DOHH2 (cell line): ENCODE measurements around the gene TAS2R14.

Experiments used
- H3F3A ChIP-seq: fragments of 200-600 bp; sonication (generic), shearing (Covaris generic); 2 replicates; pipeline ENCODE4 v1.6.0; 2016; ENCODE audit warnings: antibody characterized with exemption, mild to moderate bottlenecking; ENCODE audit not compliant: control insufficient read depth, insufficient read depth
- H3K27ac ChIP-seq: fragments of 200-600 bp; sonication (generic); 2 replicates; pipeline ENCODE4 v1.5.1; 2014; ENCODE audit warnings: low read depth, mild to moderate bottlenecking, low read length, moderate library complexity
- H3K27me3 ChIP-seq: fragments of 200-600 bp; sonication (generic); 2 replicates; pipeline ENCODE4 v1.6.1; 2014; ENCODE audit warnings: mild to moderate bottlenecking, low read length, mixed read lengths; ENCODE audit not compliant: control insufficient read depth
- H3K36me3 ChIP-seq: fragments of 200-600 bp; sonication (generic); 2 replicates; pipeline ENCODE4 v1.6.1; 2014; ENCODE audit warnings: mild to moderate bottlenecking, low read length, moderate library complexity, mixed read lengths; ENCODE audit not compliant: control insufficient read depth
- H3K4me1 ChIP-seq: fragments of 200-600 bp; sonication (generic); 2 replicates; pipeline ENCODE4 v1.6.1; 2014; ENCODE audit warnings: mild to moderate bottlenecking, low read length, mixed read lengths; ENCODE audit not compliant: control insufficient read depth
- H3K4me2 ChIP-seq: fragments of 200-600 bp; sonication (generic); 2 replicates; pipeline ENCODE4 v1.6.0; 2014; ENCODE audit warnings: mild to moderate bottlenecking, low read length, moderate library complexity
- H3K4me3 ChIP-seq: fragments of 200-600 bp; sonication (generic); 2 replicates; pipeline ENCODE4 v1.5.1; 2014; ENCODE audit warnings: mild to moderate bottlenecking, low read length, mixed read lengths
- H3K79me2 ChIP-seq: fragments of 200-600 bp; sonication (generic); 2 replicates; pipeline ENCODE4 v1.6.1; 2014; ENCODE audit warnings: mild to moderate bottlenecking, low read length, mixed read lengths; ENCODE audit not compliant: control insufficient read depth
- H3K9me2 ChIP-seq: fragments of 200-600 bp; sonication (generic); replicated peaks from 2 replicates; pipeline ENCODE4 v1.6.1; 2014; ENCODE audit warnings: mild to moderate bottlenecking, low read length, mixed read lengths; ENCODE audit not compliant: control insufficient read depth
- H3K9me3 ChIP-seq: fragments of 200-600 bp; sonication (generic); 2 replicates; pipeline ENCODE4 v1.6.1; 2014; ENCODE audit warnings: antibody characterized with exemption, low read length, mixed read lengths; ENCODE audit not compliant: control insufficient read depth, insufficient read depth
- H4K20me1 ChIP-seq: fragments of 200-600 bp; sonication (generic); 2 replicates; pipeline ENCODE4 v1.6.0; 2014; ENCODE audit warnings: low read depth, mild to moderate bottlenecking, antibody characterized with exemption, low read length, moderate library complexity; ENCODE audit not compliant: control insufficient read depth, insufficient read depth
- EZH2phosphoT487 ChIP-seq: fragments of 200-600 bp; sonication (generic); IDR thresholded peaks from 2 replicates; pipeline ENCODE4 v1.6.1; 2017; ENCODE audit warnings: borderline replicate concordance, mild to moderate bottlenecking, antibody characterized with exemption, low read length, moderate library complexity, mixed read lengths
- TF ChIP-seq, protein P1 (sequence below): fragments of 200-600 bp; sonication (generic); IDR thresholded peaks from one replicate; pipeline ENCODE4 v1.5.1; 2014; ENCODE audit warnings: antibody characterized with exemption, mild to moderate bottlenecking, low read depth, low read length; ENCODE audit not compliant: poor library complexity, severe bottlenecking

TAS2R14 gene

DNA sequence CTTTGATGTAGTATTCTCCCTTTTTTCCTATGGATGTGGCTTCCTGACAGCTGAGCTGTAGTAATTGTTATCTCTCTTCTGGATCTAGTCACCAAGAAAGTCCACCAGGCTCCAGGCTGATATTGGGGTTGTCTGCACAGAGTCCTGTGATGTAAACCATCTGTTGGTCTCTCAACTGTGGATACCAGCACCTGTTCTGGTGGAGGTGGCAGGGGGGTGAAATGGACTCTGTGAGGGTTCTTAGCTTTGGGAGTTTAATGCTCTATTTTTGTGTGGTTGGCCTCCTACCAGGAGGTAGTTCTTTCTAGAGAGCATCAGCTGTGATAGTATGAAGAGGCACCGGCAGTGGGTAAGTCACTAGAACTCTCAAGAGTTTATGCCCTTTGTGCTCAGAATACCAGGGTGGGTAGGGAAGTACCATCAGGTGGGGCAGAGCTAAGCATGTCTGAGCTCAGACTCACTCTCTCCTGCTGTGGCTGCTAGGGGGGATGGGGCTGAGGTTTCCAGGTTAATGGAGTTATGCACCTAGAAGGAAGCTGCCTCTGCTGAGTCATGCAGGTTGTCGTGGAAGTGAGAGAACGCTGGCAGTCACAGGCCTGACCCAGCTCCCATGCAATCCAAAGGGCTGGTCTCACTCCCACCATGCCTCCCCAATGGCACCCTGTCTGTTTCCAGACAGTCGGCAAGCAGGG is 3.0 kb upstream of the TAS2R14 start:
- Histone ChIP-seq H3K4me1 (no peaks in the 10 kb centered on the region), H3K9me3 (no peaks in the 10 kb centered on the region), H3F3A (no peaks in the 10 kb centered on the region), H3K36me3 (no peaks in the 10 kb centered on the region), H3K27ac (no peak overlapping the region), H3K4me3 (no peak overlapping the region), H3K4me2 (no peak overlapping the region), H4K20me1 (no peaks in the 10 kb centered on the region), H3K79me2 (no peaks in the 10 kb centered on the region), H3K9me2 (no peaks in the 10 kb centered on the region), H3K27me3 (no peaks in the 10 kb centered on the region)
- TF ChIP-seq EZH2phosphoT487: no peak
- TF ChIP-seq, protein P1, sequence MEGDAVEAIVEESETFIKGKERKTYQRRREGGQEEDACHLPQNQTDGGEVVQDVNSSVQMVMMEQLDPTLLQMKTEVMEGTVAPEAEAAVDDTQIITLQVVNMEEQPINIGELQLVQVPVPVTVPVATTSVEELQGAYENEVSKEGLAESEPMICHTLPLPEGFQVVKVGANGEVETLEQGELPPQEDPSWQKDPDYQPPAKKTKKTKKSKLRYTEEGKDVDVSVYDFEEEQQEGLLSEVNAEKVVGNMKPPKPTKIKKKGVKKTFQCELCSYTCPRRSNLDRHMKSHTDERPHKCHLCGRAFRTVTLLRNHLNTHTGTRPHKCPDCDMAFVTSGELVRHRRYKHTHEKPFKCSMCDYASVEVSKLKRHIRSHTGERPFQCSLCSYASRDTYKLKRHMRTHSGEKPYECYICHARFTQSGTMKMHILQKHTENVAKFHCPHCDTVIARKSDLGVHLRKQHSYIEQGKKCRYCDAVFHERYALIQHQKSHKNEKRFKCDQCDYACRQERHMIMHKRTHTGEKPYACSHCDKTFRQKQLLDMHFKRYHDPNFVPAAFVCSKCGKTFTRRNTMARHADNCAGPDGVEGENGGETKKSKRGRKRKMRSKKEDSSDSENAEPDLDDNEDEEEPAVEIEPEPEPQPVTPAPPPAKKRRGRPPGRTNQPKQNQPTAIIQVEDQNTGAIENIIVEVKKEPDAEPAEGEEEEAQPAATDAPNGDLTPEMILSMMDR: no peak

DNA sequence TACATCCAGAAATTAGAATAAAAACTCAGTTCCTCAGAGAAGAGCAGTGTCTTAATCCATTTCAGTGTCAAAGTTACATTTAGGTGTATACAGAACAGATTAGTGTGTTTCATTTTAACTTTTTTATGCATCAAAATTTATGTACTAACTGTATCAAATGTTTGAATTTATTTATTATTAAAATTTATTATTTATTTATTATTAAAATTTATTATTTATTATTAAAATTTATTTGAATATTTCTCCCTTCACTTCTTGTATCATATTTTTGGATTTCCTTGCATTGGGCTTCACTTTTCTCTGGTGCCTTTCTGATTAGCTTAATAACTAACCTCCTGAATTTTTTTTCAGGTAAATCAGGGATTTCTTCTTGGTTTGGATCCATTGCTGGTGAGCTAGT is 2.3 kb upstream of the TAS2R14 start:
- Histone ChIP-seq H3K4me2 (no peak overlapping the region), H3K4me1 (no peaks in the 10 kb centered on the region), H3K36me3 (no peaks in the 10 kb centered on the region), H3K79me2 (no peaks in the 10 kb centered on the region), H3K4me3 (no peak overlapping the region), H3F3A (no peaks in the 10 kb centered on the region), H3K9me2 (no peaks in the 10 kb centered on the region), H4K20me1 (no peaks in the 10 kb centered on the region), H3K27me3 (no peaks in the 10 kb centered on the region), H3K27ac (no peak overlapping the region), H3K9me3 (no peaks in the 10 kb centered on the region)
- TF ChIP-seq EZH2phosphoT487: no peak
- TF ChIP-seq, protein P1: no peak

DNA sequence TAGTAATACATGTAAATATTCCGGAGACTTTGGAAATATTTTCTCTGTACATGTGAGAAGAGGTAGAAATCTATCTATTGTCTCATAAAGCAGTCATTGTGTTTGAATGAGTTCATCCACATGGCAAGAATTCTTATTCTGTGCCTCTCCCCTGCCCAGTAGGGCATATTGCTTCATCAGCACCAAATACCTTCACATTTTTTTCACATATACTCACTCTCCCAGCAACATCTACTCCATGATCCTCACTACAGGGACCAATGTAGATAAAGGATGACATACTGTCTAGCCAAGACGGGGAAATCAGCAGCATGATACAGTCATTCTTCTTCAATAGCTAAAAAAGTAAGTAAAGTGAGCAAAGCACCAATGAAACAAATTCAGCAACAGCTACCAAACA is 1.3 kb upstream of the TAS2R14 start:
- H3F3A ChIP-seq: no peaks in the 10 kb centered on the region
- H3K4me3 ChIP-seq: no peak overlapping the region
- TF ChIP-seq EZH2phosphoT487: no peak
- TF ChIP-seq, protein P1: no peak
- no peaks in the 10 kb centered on the region for H3K36me3 ChIP-seq
- no peaks in the 10 kb centered on the region for H3K9me2 ChIP-seq
- no peak overlapping the region for H3K27ac ChIP-seq
- H3K4me2 ChIP-seq: no peak overlapping the region
- no peaks in the 10 kb centered on the region for H4K20me1 ChIP-seq
- H3K27me3 ChIP-seq: no peaks in the 10 kb centered on the region
- no peaks in the 10 kb centered on the region for H3K4me1 ChIP-seq
- no peaks in the 10 kb centered on the region for H3K9me3 ChIP-seq
- H3K79me2 ChIP-seq: no peaks in the 10 kb centered on the region
